Stimulated activated CD4-positive, alpha-beta T cell treated with anti-CD3 and anti-CD28 coated beads, Interleukin-12 subunit alpha, Interleukin-12 subunit beta, amount 100 ng/mL, for 24 hours (primary cell): ENCODE measurements around the gene ADA.
"Not testable (repeated sequence)": the region's sequence is repeated elsewhere in the genome, so short reads cannot be mapped to it uniquely, and the experiment has no call there.

Experiments used
- DNase-seq, 2 experiments: peaks; one replicate each; pipeline ENCODE4 v3.0.0-alpha.2; 2020; ENCODE audit warnings: low read depth in 2 of 2

ADA gene

DNA sequence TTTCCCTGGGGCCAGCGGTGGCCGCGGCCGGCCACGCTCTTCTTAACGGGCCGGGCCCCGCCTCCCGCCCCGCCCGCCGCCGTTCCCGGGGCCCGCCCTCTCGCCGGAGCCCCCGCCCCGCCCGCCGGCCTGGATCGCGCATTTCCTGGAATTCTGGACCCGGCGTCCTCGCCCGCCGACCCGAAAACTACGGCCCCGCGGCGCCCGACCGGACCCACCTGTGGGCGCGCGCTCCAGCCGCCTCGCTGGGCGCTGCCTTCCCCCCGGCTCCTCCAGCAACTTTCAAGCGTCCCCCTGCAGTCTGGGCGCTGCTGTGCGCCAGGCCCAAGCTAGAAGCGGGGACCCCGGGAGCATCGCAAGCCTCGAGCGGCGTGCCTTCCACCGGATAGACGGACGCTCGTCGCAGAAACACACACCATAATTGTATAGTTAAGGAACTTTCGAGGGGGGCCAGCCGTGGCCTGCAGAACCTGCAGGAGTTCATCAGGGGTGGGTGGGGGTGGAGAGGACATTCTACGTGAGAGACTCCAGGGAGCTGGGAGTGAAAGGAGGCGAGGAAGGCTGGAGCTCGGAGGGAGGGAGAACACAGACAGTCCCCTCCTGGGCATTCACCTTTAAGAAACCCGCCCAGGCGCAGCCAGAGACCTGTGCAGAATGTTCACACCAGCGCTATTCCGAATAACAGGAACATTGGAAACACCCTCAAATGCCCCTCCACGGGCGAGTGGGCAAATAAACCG is at the start of gene ADA:
Gene ADA, minus strand, starts transcription at position 16 of the 740 bp plus-strand sequence. CDS start 92 bp downstream, outside the sequence.
- peak in 1 of 2 experiments; percentile 28 for DNase-seq

DNA sequence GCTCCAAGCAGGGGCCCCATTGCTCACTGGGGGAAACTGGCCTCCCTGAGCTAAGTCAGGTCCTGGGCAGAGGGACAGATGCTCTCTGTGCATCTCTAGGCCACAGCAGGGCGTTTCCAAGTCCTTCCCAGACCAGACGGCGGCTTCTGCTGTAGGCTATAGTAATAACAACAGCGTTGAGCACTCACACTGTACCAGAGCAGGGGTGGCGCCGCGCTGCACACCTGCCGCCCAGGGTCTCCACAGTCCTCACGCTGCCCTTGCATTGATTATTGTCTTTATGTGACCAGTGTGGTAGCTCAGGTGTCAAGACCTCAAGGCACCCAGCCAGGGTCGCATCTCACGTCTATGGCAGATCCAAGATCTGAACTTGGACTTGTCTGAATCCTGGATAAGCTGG is 48.8 kb upstream of the ADA start:
- DNase-seq = no peak

DNA sequence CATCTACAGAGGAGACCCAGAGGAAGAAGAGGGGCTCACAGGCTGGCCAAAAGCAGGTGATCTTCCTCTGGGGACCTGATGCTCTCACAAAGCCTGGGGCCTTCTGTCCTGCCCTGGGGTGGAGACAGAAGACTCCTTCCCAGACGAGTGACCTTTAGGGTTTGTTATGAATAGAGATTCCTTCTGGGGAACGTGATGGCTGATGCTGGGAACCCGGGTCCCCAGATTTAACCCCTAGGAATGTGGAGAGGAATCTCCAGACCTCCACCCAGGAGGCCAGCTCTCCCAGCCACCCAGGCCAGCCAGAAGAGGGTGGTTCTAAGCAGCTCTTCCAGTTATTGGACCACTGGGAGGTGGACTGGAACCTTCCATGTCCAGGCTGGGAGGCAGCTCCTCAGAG is 46.9 kb upstream of the ADA start:
- DNase-seq = no peak

DNA sequence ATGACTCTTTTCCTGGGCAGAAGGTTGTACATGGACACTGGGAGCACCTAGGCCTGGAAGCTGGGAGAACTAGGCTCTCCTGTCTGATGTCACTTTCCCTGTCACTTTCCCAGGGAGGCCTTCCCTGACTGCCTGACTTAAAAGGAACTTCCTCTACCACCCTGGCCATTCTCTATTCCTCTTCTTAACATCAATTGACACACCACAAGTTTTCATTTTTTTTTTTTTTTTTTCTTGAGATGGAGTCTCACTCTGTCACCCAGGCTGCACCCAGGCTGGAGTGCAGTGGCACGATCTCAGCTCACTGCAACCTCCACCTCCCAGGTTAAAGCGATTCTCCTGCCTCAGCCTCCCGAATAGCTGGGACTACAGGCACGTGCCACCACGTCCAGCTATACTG is 45.5 kb upstream of the ADA start:
- DNase-seq = not testable (repeated sequence)

DNA sequence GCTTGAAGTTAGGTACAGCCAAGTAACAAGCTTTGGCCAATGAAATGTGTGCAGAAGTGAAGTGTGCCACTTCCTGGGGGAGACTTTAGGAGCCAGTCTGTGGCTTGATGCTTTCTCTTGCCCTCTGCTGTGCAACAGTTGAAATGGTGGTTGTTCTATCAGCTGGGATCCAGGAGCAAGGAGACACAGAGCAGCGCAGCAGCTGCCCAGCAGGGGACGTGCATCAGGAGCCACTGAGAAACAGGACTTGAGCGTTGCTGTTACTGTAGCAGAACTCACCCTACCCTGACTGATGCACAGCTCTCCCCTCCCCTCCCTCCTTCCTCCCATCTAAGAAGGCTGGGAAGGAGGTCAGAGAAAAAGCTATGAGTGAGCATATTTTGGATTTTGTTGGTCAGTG is 44.8 kb upstream of the ADA start:
- no peak for DNase-seq

DNA sequence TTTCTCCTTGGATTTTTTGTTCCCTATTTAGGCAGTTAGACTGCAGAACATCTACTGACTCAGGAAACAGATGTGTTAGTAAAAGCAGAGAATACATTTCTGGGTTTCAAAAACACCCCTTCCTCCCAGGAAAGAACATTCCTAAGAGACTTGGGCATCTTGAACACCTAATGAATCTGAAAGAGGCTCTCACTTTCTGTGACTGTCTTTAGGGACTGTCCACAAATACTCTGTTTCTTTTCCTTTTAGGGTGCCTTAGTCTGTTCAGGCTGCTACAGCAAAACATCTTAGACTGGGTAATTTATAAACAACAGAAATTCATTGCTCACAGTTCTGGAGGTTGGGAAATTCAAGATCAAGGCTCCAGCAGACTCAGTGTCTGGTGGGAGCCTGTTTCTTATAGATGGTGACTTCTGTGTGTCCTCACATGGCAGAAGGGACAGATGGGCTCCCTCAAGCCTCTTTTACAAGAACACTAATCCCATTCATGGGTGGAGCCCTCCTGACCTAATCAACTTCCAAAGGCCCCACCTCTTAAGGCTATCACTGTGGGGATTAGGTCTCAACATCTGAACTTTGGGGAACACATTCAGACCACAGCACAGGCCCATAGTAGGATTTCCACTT is 44.3 kb upstream of the ADA start:
- DNase-seq = no peak

DNA sequence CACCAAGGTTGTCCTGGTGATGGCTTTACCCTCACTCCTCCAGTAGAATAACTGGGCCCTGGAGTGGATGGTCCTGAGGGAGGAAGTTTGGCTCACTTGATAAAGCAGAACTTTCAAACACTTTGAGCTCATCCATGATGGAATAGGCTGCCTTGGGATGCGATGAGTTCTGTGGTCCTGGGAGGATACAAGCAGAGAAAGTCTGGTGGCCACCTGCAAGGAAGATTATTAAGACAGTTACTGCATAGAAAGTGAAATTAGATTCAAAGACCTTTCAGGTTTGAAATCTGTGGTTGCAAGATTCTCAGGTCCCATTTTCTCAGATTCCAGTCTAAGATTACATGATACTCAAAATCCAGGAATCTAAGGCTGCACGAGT is 43.8 kb upstream of the ADA start:
- DNase-seq = no peak

DNA sequence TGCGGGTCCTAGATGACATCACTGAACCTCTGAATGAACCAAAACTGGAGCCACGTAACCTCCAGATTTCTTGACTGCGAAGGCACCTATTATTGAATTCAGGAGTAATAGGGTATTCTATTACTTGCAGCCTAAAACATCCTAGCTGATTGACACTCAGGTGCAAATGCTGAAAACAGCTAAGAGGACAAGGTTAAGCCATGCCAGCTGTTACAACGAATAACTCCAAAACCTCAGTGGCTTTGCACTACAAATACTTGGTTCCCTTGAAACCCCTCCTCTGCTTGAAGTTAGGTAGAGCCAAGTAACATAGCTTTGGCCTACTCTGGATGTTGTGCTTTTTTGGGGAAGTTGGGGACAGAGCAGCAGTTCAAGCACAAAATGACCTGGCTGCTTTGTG is 42.7 kb upstream of the ADA start:
- no peak for DNase-seq

DNA sequence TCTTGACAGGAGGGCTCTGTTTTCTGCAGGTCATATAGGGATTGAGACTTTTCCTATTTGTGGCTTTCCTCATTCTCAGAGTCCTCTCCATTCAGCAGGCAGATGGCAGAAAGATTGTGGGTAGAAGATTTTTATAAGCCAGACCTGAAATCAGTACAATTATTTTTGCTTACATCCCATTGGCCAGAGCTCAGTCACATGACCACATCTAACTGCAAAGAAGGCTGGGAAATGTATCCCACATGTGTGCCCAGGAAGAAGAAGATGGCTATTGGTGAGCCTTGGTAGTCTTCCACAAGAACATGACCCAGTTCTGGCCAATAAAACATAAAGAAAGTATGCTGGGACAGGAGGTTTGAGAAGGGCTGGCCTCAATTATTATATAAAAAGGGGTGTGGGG is 42.1 kb upstream of the ADA start:
- no peak for DNase-seq

DNA sequence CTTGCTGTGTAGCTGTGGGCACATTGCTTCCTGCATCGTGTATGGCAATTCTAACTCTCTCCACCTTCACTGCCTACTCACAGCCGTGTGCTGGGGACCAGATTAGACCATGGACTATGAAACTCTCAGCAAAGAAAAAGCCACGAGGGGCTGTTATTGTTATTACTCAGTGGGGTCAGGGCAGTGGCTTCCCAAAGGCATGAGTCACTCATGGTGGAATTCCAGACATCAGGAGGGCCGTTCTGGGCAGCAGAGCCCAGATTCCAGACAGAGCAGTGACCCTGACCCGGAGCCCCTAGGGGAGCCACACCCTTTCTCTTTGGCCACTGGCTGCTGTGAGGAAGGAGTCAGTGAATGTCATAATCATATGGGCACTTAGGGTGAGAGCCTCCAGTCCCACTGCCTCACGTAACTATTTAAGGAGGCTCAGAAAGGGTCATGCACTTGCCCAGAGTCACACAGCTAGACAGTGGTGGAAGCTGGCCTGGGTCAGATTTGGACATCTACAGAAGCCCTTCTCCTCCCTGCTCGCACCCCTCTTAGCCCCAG is 41.5 kb upstream of the ADA start:
- DNase-seq = no peak

DNA sequence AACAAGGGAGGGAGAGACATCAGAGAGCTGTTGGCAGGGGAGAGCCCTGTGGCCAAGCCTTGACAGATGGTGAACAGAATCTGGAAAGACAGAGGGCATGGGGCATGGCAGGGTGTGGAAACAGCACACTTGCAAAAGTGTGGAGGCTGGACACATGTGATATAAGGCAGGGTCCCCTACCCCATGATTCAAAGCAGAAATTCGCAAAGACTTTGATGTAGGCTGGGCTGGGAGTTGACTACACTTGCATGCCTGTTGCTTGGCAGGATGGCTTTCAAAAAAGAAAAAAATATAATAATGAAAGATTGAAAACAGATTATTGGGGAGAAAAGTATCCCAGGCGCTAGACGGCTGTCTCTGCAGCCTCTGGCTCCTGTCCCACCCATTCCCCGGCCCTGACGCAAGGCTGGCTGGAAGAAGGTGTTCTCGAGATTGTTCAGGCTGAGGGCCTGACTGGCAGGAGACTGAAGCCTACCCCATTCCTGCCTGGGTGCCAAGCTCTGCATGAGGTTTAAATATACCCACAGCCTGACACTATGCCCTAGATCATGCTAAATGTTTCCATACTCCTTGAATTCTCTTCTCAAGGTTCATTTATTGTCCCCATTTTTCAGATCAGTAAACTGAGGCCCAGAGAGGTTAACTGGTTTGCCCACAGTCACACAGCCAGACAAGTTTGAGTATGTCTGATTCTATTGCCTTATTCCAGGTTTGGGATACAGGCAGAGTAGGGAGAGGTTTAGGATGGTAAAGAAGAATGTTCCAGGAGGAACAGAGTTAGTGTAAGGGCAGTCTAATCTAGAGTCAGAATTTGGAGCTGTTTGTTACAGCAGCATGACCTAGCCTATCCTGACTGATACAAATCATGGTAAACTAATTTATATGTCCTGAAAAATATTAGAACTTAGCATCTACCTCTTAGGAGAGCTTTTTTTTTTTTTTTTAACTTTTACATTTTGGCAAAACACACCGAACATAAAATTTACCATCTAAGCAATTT is 40.2 kb upstream of the ADA start:
- DNase-seq = no peak

DNA sequence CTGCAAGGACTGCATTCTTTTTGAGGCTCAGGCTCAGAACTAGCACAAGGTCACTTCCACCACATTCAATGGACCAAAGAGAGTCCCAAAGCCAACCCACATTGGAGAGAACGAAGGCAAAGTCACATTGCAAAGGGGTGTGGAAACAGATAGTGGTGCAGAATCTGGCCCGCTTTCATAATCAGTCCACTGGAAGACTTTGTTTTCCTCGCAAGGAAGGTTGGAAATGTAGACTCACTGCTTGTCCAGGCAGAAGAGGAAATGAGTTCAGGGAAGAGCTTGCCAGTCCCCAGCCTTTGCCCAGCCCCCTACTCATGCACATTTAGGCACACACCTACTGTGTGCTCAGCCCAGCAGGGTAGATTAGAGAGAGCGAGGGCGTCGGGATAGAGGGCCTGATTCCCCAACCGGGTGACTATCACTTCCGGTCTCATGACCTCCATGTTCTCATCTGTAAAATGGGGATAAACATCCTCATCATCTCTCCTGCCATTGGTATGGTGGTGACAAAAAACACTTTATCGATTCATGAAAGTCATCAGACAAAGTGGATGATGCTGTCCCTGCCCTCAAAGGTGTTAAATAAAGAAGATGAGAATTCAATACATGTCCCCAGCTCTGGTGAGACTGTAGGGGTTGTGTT is 39.4 kb upstream of the ADA start:
- no peak for DNase-seq

DNA sequence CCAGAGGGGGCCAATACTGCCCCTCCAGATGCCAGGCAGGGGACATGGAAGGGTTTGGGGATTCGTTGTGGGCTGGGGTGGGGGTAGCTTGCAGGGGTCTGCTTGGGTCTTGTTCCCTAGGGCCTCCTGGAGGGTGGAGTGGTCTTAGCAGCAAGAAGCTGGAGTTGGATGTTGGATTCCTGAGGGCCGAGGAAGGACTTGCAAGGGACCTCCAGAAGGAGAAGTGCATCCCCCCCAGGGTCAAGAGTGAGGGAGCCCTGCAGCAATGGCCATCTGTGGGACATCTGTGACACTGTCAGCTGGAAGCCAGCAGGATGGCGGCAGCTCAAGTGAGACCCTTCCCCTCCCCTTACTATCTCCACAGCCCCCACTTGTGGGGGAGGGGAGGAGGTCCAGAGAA is 38.3 kb upstream of the ADA start:
- DNase-seq = no peak

DNA sequence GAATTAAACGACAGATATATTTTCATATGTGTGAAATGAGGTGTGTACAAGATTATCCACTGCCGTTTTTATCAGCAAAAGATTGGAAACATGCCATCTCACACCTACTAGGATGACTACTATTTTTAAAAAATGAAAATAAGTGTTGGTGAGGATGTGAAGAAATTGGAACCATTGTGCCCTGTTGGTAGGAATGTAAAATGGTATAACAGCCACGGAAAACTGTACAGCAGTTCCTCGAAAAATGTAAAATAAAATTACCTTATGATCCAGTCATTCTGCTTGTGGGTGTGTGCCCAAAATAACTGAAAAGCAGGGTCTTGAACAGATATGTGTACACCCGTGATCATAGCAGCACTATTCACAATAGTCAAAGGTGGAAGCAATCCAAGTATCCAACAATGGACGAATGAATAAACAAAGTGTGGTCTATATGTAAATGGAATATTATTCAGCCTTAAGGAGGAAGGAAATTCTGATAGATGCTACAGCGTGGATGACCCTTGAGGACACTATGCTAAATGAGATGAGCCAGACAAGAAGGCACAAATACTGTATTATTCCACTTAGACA is 36.6 kb upstream of the ADA start:
- DNase-seq = no peak

DNA sequence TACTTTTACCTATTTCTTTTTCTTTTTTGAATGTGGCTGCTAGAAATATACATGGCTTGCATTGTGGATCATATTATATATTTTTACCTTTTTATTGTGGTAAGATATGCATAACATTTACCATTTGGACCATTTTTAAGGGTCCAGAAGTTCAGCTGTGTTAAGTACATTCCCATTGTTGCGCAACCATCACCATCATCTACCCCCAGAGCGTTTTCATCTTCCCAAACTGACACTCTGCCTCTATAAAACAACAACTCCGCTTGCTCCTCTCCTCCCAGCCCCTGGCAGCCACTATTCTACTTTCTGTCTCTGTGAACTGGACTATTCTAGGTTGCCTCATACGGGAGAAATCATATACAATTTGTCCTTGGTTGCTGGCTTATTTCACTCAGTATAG is 35.4 kb upstream of the ADA start:
- DNase-seq = no peak

DNA sequence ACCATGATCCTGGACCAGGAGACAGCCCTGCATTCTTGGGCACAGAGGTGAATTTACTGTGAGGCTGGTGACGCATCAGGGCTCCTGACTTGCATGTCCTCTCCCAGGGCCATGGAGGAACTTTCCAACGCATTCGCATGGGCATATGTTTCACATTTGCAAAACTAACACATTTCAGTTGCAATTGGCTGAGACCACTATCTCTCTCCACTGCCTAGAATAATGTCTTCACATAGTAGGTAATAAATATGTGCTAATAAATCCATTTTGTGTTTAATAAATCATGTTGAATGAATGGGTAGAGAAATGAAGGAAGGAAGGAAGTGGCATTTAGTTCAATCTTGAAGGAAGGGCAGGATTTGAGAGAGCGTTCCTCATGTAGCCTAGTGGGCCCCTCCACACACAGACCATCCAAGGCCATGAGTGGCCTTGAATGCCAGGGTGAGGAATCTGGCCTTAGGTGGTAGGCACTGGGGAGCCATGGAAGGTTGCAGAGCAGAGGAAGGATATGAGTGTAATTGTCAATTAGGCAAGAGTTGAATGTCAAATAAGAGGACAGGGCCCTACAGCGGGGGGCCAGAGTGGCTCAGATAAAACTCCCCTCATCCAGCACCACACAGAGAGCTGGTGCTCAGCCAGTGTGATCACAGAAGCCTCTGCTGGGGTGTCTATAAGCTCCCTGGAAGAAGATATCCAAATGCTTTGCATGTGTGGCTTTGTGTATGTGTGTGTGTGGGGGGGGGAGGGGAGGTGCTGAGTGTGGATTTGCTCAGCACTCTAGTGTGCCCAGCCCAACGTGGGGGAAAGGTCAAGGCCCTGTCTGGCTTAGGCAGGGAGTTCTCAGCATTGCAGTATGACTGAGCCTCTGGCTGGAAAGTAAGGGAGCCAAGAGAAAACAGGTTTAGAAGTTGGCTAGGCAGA is 32.8 kb upstream of the ADA start:
- no peak for DNase-seq

DNA sequence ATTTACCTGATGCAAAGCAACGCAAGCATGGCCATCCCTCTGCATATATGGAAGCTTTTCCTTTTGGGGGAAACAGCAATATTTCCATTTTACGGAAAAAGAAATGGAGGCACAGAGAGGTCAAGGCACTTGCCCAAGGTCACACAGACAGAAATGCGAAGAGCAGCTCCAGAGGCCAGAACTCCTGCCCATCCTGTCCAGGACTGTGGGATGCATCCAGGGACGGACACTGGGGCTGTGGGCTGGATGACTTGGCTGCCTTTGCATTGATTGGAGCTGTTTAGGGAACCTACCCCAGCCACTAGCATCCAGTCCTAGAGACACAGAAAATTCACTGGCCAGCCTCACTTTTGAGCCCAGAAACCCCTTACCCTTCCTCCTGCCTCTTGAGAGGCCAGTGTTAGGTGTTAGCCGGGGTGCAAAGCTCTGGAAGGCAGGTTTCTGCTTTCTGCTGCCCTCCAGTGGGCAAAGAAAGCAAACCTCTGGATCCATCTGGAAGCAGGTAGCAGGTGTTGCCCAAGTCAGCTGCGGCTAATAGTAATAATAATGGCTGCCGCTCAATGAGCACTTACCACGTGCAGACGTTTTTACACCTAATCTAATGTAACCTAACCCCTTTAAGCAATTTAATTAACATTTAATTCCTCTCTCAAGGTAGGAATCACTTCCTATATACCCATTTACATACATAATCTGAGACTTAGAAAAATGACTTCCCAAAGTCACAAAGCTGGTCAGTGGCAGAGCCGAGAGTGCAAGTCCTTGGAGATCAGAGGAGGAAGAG is 32.0 kb upstream of the ADA start:
- peak; percentile 19 to 48 for DNase-seq

DNA sequence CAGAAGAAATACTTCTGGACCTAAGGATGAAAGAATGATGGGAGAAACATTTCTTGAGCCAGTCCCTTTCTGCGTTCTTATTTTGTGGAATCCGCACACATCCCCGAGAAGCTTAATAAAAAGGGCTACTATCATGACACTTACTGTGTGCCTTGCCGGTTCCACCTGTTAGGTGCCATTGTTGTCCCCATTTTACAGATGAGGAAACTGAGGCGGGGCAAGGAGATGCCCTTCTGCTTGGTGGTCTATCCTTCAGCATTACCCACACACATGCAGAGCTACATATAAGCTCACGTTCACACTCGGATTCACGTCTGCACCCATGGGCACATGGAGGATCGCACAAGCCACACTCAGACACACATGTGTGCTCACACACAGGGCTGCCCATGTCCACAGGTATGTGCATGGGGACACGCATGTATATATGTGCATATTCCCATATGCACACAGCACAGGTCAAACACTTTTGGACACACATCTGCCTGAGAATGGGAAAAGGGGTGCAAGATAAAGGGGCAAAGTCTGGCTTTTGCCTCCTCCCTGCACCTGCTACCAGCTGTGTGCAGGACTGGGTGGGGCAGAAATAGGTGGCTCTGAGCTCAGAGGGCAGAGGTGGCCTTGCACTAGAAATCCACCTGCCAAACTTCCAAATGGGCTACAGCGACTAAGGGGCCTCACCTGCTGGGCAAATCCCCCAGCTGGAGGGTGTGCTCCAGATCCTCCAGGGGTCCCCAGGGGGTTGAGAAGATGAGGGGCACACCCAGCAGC is 30.5 kb upstream of the ADA start:
- no peak for DNase-seq
